DOHH2 (cell line): ENCODE data around the gene TEDC2.

ENCODE experiments used
- H3F3A ChIP-seq: fragments of 200-600 bp; sonication (generic), shearing (Covaris generic); 2 replicates; pipeline ENCODE4 v1.6.0; 2016; ENCODE audit warnings: antibody characterized with exemption, mild to moderate bottlenecking; ENCODE audit not compliant: control insufficient read depth, insufficient read depth
- H3K27ac ChIP-seq: fragments of 200-600 bp; sonication (generic); 2 replicates; pipeline ENCODE4 v1.5.1; 2014; ENCODE audit warnings: low read depth, mild to moderate bottlenecking, low read length, moderate library complexity
- H3K27me3 ChIP-seq: fragments of 200-600 bp; sonication (generic); 2 replicates; pipeline ENCODE4 v1.6.1; 2014; ENCODE audit warnings: mild to moderate bottlenecking, low read length, mixed read lengths; ENCODE audit not compliant: control insufficient read depth
- H3K36me3 ChIP-seq: fragments of 200-600 bp; sonication (generic); 2 replicates; pipeline ENCODE4 v1.6.1; 2014; ENCODE audit warnings: mild to moderate bottlenecking, low read length, moderate library complexity, mixed read lengths; ENCODE audit not compliant: control insufficient read depth
- H3K4me1 ChIP-seq: fragments of 200-600 bp; sonication (generic); 2 replicates; pipeline ENCODE4 v1.6.1; 2014; ENCODE audit warnings: mild to moderate bottlenecking, low read length, mixed read lengths; ENCODE audit not compliant: control insufficient read depth
- H3K4me2 ChIP-seq: fragments of 200-600 bp; sonication (generic); 2 replicates; pipeline ENCODE4 v1.6.0; 2014; ENCODE audit warnings: mild to moderate bottlenecking, low read length, moderate library complexity
- H3K4me3 ChIP-seq: fragments of 200-600 bp; sonication (generic); 2 replicates; pipeline ENCODE4 v1.5.1; 2014; ENCODE audit warnings: mild to moderate bottlenecking, low read length, mixed read lengths
- H3K79me2 ChIP-seq: fragments of 200-600 bp; sonication (generic); 2 replicates; pipeline ENCODE4 v1.6.1; 2014; ENCODE audit warnings: mild to moderate bottlenecking, low read length, mixed read lengths; ENCODE audit not compliant: control insufficient read depth
- H3K9me2 ChIP-seq: fragments of 200-600 bp; sonication (generic); replicated peaks from 2 replicates; pipeline ENCODE4 v1.6.1; 2014; ENCODE audit warnings: mild to moderate bottlenecking, low read length, mixed read lengths; ENCODE audit not compliant: control insufficient read depth
- H3K9me3 ChIP-seq: fragments of 200-600 bp; sonication (generic); 2 replicates; pipeline ENCODE4 v1.6.1; 2014; ENCODE audit warnings: antibody characterized with exemption, low read length, mixed read lengths; ENCODE audit not compliant: control insufficient read depth, insufficient read depth
- H4K20me1 ChIP-seq: fragments of 200-600 bp; sonication (generic); 2 replicates; pipeline ENCODE4 v1.6.0; 2014; ENCODE audit warnings: low read depth, mild to moderate bottlenecking, antibody characterized with exemption, low read length, moderate library complexity; ENCODE audit not compliant: control insufficient read depth, insufficient read depth
- EZH2phosphoT487 ChIP-seq: fragments of 200-600 bp; sonication (generic); IDR thresholded peaks from 2 replicates; pipeline ENCODE4 v1.6.1; 2017; ENCODE audit warnings: borderline replicate concordance, mild to moderate bottlenecking, antibody characterized with exemption, low read length, moderate library complexity, mixed read lengths
- TF ChIP-seq, protein P1 (sequence below): fragments of 200-600 bp; sonication (generic); IDR thresholded peaks from one replicate; pipeline ENCODE4 v1.5.1; 2014; ENCODE audit warnings: antibody characterized with exemption, mild to moderate bottlenecking, low read depth, low read length; ENCODE audit not compliant: poor library complexity, severe bottlenecking

Gene TEDC2

DNA sequence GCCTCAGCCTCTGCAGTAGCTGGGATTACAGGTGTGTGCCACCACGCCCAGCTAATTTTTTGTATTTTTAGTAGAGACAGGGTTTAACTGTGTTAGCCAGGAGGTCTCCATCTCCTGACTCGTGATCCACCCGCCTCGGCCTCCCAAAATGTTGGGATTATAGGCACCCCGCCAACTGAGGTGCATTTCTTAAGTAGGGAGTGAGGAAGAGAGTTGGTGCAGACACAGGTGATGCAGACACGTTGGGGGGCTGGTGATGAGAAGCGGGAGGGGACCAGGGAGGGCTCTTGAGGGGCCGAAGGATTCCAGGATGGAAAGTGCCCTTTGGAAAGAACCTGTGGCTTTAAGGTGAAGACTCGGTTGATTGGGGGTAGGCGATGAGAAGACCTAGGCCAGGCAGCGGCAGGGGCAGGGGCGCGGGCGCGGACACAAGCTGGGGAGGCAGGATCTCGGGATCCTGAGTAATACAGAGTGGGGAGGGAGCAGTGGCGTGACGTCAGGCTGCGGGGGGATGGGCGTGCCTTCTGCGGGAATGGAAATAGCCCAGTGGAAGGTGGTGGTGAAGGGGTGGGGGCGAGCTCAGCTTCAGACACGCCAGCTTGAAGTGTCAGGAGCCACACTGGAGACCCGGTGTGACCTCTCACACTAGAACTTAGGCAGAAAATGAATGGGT lies 51.4 kb downstream of the TEDC2 start:
- H3F3A ChIP-seq = peaks cover 11% of the 10 kb centered on the region; the same call in 1 of the 2 replicates
- no peaks in the 10 kb centered on the region for H3K27me3 ChIP-seq
- peaks cover 10% of the 10 kb centered on the region; the same call in 1 of the 2 replicates for H4K20me1 ChIP-seq
- no peaks in the 10 kb centered on the region for H3K9me2 ChIP-seq
- H3K79me2 ChIP-seq = peaks cover 25% of the 10 kb centered on the region
- H3K4me2 ChIP-seq = no peak overlapping the region
- peaks cover 74% of the 10 kb centered on the region for H3K4me1 ChIP-seq
- H3K27ac ChIP-seq = no peak overlapping the region
- peaks cover 9% of the 10 kb centered on the region for H3K36me3 ChIP-seq
- H3K4me3 ChIP-seq = no peak overlapping the region
- H3K9me3 ChIP-seq = no peaks in the 10 kb centered on the region
- TF ChIP-seq, protein P1, sequence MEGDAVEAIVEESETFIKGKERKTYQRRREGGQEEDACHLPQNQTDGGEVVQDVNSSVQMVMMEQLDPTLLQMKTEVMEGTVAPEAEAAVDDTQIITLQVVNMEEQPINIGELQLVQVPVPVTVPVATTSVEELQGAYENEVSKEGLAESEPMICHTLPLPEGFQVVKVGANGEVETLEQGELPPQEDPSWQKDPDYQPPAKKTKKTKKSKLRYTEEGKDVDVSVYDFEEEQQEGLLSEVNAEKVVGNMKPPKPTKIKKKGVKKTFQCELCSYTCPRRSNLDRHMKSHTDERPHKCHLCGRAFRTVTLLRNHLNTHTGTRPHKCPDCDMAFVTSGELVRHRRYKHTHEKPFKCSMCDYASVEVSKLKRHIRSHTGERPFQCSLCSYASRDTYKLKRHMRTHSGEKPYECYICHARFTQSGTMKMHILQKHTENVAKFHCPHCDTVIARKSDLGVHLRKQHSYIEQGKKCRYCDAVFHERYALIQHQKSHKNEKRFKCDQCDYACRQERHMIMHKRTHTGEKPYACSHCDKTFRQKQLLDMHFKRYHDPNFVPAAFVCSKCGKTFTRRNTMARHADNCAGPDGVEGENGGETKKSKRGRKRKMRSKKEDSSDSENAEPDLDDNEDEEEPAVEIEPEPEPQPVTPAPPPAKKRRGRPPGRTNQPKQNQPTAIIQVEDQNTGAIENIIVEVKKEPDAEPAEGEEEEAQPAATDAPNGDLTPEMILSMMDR = no peak
- TF ChIP-seq EZH2phosphoT487 = no peak

DNA sequence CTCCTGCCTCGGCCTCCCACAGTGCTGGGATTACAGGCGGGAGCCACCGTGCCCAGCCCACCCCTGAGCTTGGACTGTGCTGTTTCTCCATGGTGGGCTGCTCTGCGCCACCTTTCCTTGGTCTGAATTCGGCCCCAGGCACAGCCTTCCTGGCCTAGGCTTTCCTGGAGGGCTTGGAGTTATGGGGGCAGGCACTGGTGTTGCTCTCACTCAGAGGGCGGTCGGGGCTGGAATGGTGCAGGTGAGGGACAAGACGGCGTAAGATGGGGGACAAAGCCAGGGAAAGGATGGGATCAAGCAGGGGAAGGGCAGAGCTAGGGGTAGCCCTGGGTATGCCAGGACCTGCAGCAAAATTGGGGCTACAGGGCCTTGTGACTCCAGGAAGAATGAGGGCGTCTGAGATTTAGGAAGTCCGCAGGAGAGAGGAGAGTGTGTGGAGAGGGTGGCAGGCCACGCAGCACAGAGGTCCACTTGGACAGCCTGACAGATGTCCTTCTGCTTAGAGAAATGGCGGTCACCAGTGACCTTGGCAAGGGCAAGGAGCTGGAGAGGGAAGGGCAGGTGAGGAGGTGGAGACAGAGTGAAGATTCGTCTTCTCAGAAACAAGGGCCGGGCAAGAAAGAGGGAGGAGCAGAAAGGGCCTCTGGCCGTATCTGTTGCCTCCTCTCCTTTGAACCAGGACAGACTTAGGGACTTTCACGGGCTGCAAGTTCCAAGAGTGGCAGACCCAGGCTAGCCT lies 52.3 kb downstream of the TEDC2 start:
- Histone ChIP-seq H3K4me1 (peaks cover 73% of the 10 kb centered on the region), H3K4me3 (no peak overlapping the region)

DNA sequence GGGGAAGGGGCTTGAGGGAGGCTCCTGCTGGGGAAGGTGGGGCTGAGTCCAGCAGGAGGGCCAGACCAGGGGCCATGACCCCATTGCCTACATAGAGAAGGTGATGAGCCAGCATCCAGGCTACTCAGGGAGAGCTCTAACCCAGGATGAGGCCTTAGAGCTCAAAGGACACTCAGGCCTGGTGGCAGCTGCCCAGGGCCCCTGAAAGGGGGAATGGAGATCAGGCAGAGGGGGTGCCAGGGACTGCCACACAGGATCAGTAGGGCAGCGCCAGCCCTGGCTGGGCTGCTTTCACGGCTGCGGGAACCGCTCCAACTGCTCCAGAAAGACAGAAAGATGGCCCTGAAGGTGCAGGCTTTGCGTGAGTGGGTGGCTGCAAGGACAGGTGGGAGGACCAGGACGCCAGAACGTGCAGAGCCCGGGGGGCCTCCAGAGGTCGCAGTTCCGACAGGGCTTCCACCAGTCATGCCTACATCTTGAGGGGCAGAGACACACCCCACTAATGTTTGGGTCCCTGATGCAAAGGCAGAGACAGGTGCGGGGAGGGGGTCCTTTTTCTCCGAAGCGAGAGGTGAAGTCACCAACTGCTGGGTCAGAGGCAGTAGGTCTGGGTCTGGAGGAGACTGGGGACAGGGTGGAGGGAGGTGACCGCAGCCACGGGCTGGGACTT lies 53.0 kb downstream of the TEDC2 start:
- H3K4me2 ChIP-seq = peak overlapping the region; percentile 78
- peaks cover 69% of the 10 kb centered on the region for H3K4me1 ChIP-seq
- H3K9me2 ChIP-seq = no peaks in the 10 kb centered on the region
- H3K27ac ChIP-seq = peak overlapping the region; percentile 66
- peaks cover 6% of the 10 kb centered on the region; the same call in 1 of the 2 replicates for H3F3A ChIP-seq
- TF ChIP-seq, protein P1 = peak; percentile 78
- TF ChIP-seq EZH2phosphoT487 = no peak
- peaks cover 10% of the 10 kb centered on the region; the same call in 1 of the 2 replicates for H4K20me1 ChIP-seq
- peaks cover 13% of the 10 kb centered on the region for H3K36me3 ChIP-seq
- peaks cover 41% of the 10 kb centered on the region for H3K79me2 ChIP-seq
- peak overlapping the region; percentile 91 for H3K4me3 ChIP-seq
- no peaks in the 10 kb centered on the region for H3K9me3 ChIP-seq
- no peaks in the 10 kb centered on the region for H3K27me3 ChIP-seq

More for the DNA sequence above, 52.3 kb downstream of the TEDC2 start:
- no peaks in the 10 kb centered on the region for H3K9me2 ChIP-seq
- peak overlapping the region; percentile 66; the same call in 1 of the 2 replicates for H3K27ac ChIP-seq
- H4K20me1 ChIP-seq = peaks cover 10% of the 10 kb centered on the region; the same call in 1 of the 2 replicates
- no peaks in the 10 kb centered on the region for H3K27me3 ChIP-seq
- H3K9me3 ChIP-seq = no peaks in the 10 kb centered on the region
- peaks cover 13% of the 10 kb centered on the region for H3K36me3 ChIP-seq
- H3K4me2 ChIP-seq = peak overlapping the region; percentile 78
- TF ChIP-seq EZH2phosphoT487 = no peak
- TF ChIP-seq, protein P1 = no peak
- H3K79me2 ChIP-seq = peaks cover 34% of the 10 kb centered on the region
- H3F3A ChIP-seq = peaks cover 11% of the 10 kb centered on the region; the same call in 1 of the 2 replicates
